Stimulated activated CD8-positive, alpha-beta memory T cell treated with anti-CD3 and anti-CD28 coated beads, Interleukin-4, amount 100 ng/mL, for 24 hours (primary cell): ENCODE data around the gene C19orf44.

Source experiments
- DNase-seq: peaks from one replicate; pipeline ENCODE4 v3.0.0-alpha.2; 2020; ENCODE audit warnings: low read depth

The C19orf44 gene

GRCh38 chr19:16518061-16518460, 21.9 kb downstream of the C19orf44 start:
- no peak for DNase-seq

GRCh38 chr19:16518483-16519229, 22.5 kb downstream of the C19orf44 start:
- no peak for DNase-seq

- no peak for DNase-seq
Measured at GRCh38 chr19:16519230-16519687, 23.1 kb downstream of the C19orf44 start.

GRCh38 chr19:16520074-16520973, 24.1 kb downstream of the C19orf44 start:
- DNase-seq: no peak

GRCh38 chr19:16520986-16521624, 24.9 kb downstream of the C19orf44 start:
- no peak for DNase-seq

- DNase-seq: no peak
Measured at GRCh38 chr19:16521715-16522289, 25.6 kb downstream of the C19orf44 start.

- no peak for DNase-seq
Measured at GRCh38 chr19:16522559-16523377, 26.6 kb downstream of the C19orf44 start.

GRCh38 chr19:16524991-16525734, 29.0 kb downstream of the C19orf44 start:
- DNase-seq: no peak

- DNase-seq: no peak
Measured at GRCh38 chr19:16525751-16526481, 29.7 kb downstream of the C19orf44 start.

GRCh38 chr19:16527334-16527935, 31.2 kb downstream of the C19orf44 start:
- no peak for DNase-seq

- DNase-seq: peak; percentile 21
Measured at GRCh38 chr19:16527971-16528521, 31.9 kb downstream of the C19orf44 start.

GRCh38 chr19:16529466-16530144, 33.4 kb downstream of the C19orf44 start:
- DNase-seq: no peak

- no peak for DNase-seq
Measured at GRCh38 chr19:16530540-16531379, 34.6 kb downstream of the C19orf44 start.

GRCh38 chr19:16531380-16531669, 35.1 kb downstream of the C19orf44 start:
- no peak for DNase-seq

GRCh38 chr19:16532440-16533234, 36.4 kb downstream of the C19orf44 start:
- DNase-seq: no peak

- no peak for DNase-seq
Measured at GRCh38 chr19:16535381-16535780, 39.2 kb downstream of the C19orf44 start.

GRCh38 chr19:16536130-16536529, 39.9 kb downstream of the C19orf44 start:
- DNase-seq: no peak
